Stimulated activated CD4-positive, alpha-beta T cell treated with anti-CD3 and anti-CD28 coated beads, Interleukin-4, amount 100 ng/mL, for 4 hours (primary cell): ENCODE data around the gene C1orf232.

Source experiments
- DNase-seq, 2 experiments: peaks; one replicate each; pipeline ENCODE4 v3.0.0-alpha.2; 2020

C1orf232 gene

GRCh38 chr1:26168410-26169197 is at the start of gene C1orf232:
C1orf232 (minus strand) TSS chr1:26168963; CDS start chr1:26168499, 464 bp downstream.
- no peak for DNase-seq

- no peak for DNase-seq
Observed at GRCh38 chr1:26215246-26215645, 46.5 kb upstream of the C1orf232 start.

DNA sequence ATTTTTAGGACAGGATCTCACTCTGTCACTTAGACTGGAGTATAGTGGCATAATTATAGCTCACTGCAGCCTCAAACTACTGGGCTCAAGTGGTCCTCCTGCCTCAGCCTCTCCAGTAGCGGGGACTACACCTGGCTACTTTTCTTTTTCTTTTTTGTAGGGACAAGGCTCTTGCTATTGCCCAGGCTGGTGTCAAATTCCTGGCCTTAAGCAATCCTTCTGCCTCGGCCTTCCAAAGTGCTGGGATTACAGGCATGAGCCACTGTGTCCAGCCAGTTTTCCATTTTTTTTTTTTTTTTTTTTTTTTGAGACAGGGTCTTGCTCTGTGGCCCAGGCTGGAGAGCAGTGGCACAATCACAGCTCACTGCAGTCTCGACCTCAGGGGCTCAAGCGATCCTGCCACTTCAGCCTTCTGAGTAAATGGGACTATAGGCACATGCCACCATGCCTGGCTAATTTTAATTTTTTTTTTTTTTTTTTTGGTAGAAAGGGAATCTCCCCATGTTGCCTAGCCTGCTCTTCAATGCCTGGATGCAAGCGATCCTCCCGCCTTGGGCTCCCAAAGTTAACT is 44.7 kb upstream of the C1orf232 start:
- DNase-seq: no peak

DNA sequence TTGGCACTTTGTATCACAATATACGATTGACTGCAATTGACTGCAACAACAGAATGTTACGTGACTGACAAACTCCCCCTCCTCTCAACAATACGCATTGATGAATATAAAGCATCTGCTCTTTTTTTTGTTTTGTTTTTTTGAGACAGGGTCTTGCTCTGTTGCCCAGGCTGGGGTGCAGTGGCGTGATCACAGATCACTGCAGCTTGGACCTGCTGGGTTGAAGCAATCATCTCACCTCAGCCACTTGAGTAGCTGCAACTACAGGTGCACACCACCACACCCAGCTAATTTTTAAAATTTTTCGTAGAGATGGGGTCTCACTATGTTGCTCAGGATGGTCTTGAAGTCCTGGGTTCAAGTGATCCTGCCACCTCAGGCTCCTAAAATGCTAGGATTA is 44.0 kb upstream of the C1orf232 start:
- DNase-seq: no peak

DNA sequence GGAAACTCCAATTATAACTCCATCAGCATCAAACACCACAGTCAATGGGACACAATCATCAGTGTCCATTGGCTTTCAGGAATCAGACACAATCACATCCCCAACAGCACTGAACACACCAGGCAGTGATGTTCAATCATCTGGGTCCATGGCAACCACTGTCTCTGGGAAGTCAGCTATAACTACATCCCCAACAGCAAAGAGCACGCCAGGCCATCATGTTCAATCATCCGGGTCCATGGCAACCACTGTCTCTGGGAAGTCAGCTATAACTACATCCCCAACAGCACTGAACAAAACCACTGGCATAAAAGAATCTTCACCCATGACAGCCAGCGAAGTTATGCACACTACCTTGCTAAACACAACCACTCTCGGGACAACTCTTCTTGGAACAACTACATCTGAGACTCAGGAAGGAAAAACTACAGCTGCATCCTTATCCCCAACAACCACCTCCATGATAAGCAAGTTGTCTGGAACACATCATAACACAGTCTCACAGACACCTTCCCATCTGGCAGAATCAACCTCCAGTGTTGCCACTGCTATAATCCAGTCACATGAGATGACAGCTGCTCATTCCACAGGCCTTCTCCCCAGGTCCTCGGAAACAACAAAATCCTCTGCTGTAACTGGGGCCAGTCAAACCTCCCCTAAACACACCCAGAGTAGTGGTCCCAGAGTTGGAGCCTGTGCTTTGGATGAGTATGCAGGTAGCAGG is 41.5 kb upstream of the C1orf232 start:
- no peak for DNase-seq

- no peak for DNase-seq
Observed at GRCh38 chr1:26203642-26204318, 35.0 kb upstream of the C1orf232 start.

DNA sequence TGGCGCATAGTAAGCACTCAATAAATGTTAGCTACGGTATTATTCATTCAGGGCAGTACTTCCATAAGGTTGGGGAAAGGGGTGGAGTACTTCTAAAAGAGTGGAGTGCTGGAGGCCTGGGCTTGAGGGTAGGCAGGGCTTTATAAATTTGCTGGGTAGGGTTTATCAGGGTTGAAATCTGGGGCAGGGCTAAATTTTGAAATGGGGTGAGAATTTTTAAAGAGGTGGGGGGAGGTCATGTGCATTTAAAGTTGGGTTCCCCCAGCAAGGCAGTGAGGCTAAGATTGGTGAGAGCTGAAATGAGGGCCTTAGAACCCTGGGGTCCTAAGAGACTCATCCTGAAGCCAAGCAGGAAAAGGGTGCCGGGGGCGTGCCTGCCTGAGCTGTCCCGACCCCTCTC is 31.6 kb upstream of the C1orf232 start:
- no peak for DNase-seq

GRCh38 chr1:26197813-26198212 is 29.1 kb upstream of the C1orf232 start:
- DNase-seq: no peak

DNA sequence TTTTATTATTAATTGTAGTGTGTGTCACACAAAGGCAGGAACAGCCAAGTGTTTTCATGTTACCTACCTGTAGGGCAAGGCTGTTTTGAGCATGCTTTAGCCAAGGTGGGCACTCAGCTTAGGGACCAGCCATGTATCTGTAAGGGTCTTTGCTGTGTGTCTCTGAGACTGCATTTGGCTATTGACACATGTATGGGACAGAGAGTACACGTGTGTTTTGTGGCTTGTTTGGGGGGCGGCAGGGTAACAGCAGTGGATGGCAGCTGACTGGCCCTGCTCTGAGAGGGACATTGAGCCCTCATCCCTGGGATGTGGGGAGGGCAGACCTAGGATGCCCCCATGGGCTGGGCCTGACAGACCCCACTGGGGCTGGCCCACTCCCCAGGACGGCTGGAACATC is 28.5 kb upstream of the C1orf232 start:
- no peak for DNase-seq

GRCh38 chr1:26195805-26196204 is 27.0 kb upstream of the C1orf232 start:
- no peak for DNase-seq

DNA sequence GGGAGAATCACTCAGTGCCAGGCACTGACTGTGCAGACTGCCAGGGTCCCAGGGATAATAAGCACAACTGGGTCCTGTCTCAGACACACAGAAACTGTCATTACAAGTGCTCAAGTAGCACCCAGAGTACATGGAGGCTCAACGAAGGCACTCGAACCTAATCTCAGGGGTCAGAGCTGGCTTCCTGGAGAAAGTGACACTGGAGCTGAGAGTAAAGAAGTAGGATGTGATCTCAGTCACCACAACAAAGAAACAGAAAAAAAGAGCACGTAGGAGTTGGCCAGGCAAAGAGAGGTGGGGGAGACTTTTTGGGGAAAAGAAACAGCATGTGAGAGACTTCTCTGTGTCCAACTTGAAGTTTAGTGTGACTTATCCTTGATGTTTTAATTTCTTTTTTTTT is 23.0 kb upstream of the C1orf232 start:
- no peak for DNase-seq

GRCh38 chr1:26190373-26190987 is 21.7 kb upstream of the C1orf232 start, which contains the start of gene CATSPER4:
CATSPER4 (plus strand) TSS chr1:26190602; CDS start chr1:26190628, 26 bp downstream.
- DNase-seq: no peak

GRCh38 chr1:26189751-26190275 is 21.1 kb upstream of the C1orf232 start:
- DNase-seq: no peak

DNA sequence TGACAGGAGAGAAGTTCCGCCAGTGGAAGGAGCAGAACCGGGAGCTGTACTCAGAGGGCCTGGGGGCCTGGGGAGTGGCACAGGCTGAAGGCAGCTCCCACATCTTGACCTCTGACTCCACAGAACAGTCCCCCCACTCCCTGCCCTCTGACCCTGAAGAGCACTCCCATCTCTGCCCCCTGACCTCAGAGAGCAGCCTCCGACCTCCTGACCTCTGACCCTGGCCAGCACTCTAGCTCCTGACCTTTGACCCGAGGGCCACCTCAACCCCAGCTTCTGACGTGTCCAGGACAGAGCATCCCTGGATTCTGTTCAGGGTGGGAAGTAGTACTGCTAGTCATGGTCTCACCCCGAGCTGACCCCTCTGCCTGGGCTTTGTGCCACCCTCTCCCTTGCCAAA is 20.6 kb upstream of the C1orf232 start:
- DNase-seq: no peak

- DNase-seq: no peak
Observed at GRCh38 chr1:26188477-26188876, 19.7 kb upstream of the C1orf232 start.

- DNase-seq: no peak
Observed at GRCh38 chr1:26187882-26188281, 19.1 kb upstream of the C1orf232 start.

DNA sequence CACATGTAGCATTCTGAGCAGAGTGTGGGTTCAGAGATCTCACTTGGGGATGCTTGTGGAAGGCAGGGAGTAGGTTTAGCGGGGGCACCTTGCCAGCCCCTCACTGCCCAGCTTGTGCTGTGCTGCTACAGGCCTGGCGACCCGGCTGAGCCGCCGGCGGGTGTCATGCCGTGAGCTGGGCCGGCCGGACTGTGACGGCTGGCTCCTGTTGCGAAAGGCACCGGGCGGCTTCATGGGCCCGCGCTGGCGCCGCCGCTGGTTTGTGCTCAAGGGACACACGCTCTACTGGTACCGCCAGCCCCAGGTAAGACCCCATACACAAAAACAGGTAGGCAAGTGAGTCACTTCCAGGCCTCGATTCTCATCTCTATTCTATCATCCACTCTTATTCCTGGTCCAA is 16.1 kb upstream of the C1orf232 start:
- DNase-seq: no peak

- no peak for DNase-seq
Observed at GRCh38 chr1:26184086-26184485, 15.3 kb upstream of the C1orf232 start.

DNA sequence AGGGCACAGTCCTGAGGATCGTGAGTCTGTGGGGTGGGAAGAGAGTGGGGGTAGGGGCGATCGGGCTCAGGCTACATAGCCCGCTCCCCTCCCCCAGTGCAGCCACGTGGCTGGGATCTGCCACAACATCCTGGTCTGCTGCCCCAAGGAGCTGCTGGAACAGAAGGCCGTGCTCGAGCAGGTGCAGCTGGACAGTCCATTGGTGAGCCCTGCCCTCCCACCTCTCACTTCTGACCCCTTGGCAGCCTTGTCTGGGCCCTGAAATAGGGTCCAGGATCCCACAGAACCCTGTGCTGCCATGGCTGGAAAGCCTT is 13.6 kb upstream of the C1orf232 start:
- no peak for DNase-seq

DNA sequence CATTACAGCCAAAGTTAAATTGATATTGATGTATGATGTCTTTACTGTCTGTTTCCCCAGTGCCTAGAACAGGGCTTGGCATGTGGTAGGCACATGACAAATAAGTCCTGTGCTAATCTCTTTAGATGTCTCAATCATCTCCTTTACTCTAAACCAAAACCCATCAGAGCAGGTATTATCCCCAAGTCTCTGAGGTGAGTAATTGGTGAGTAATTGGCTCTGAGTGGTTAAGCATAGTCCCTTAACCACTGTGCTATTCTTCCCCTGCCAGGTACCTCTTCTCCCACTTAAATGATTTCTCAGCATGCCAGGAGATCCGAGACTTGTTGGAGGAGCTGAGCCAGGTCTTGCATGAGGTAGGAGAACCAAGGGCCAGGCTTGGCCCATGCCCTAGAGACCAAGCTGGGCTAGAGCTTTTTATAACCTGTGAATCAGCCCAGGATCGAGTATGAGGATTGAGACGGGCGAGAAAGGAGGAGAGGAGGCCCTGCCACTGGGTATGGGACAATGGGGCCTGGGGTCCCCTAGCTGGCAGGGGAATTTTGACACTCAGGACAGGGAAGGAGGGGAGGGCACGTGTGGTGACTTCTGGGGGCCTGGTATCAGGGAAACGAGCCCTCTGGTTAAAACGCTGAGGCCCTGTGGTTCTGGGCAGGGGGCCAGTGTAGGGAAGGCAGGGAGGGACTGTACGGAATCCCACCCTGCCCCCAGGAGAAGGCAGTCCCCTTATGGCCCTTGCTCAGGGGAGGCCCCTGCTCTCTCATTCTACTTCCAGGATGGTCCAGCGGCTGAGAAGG is 13.0 kb upstream of the C1orf232 start:
- DNase-seq: no peak

- DNase-seq: no peak
Observed at GRCh38 chr1:26180010-26180506, 11.3 kb upstream of the C1orf232 start.
